Measurements from ENCODE around the gene ZNF540.
"Not testable (repeated sequence)": the region's sequence is repeated elsewhere in the genome, so short reads cannot be mapped to it uniquely, and the experiment has no call there.

ZNF540 gene

DNA sequence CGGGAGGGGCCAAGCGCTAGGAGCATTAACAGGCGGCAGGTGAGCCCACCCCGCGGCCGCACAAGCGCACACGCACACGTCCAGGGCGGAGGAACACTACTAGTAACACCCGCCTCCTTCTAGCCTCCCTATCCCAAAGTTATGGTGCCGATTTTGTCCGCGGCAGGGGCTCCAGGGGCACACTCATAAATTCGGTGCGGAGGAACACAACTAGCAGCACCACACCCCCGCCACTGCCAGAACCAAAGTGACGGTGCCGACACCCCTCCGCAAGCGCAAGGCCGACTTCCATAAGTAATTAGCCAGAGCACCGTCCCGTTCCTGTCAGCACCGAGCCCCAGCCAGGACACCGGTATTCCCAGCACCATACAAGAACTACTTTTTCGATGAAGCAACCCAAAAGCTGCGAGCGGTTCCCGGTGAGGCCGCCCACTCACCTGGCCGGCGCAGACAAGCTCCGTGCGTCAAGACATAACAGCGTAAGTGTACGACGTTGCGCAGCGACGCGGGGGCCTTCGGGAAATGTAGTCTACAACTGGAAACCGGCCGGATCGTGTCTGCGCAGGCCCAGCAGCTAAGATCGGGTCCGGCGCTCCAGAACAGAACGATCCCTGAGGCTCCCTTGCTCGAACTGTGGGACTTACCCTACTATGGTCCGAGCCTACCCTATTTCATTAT is at the start of gene ZNF540, which contains the start of gene ZNF571:
Gene ZNF540, plus strand, starts transcription at position 573 of the 678 bp plus-strand sequence. CDS start 3,572 bp downstream, outside the sequence.
Gene ZNF571, minus strand, starts transcription at position 489 of the 678 bp plus-strand sequence. CDS start 8,116 bp downstream, outside the sequence.
- DNase-seq: peak; percentile 94

DNA sequence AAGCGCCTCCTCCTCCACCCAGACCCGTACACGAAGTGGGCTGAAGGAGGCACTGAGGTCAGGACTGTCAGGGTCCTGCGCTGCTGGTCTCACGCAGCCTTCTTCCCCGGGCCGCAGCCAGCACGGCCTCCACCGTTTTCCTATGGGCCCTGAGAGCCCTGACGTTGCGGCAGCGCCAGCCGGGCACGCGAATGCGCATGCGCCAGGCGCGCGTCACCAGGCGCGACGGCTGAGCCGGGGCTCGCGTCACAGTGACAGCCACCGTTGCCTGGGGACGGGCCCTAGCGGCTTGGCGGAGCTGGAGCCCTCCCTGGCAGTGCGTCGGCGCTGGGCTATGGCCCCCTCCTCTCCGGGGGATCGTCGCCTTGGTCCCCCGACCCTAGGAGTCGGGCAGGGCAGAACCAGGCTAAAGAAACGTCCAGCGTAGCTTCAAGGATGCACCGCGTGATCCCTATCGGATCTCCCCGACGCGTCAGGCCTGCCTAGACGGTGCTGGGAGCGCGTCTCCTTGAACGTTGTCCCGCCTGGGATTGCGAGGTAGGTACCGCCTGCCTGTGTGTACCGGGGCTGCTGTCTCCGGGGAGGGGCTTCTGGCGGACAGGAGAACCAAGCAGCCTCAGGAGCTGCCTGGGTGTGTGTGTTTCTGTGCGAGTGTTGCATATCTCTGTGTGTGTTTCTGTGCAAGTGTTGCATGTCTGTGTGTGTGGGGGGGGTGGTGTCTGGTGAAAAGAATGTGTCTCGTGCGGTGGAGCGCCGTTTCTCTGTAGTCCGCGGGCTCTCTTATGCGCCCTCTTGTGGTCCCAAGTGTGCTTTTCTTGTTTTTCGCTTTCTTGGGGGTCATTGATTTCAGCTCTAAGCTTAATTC is 43.3 kb upstream of the ZNF540 start:
- no peak for DNase-seq

GRCh38 chr19:37563518-37563917 is 31.2 kb upstream of the ZNF540 start:
- no peak for DNase-seq

DNA sequence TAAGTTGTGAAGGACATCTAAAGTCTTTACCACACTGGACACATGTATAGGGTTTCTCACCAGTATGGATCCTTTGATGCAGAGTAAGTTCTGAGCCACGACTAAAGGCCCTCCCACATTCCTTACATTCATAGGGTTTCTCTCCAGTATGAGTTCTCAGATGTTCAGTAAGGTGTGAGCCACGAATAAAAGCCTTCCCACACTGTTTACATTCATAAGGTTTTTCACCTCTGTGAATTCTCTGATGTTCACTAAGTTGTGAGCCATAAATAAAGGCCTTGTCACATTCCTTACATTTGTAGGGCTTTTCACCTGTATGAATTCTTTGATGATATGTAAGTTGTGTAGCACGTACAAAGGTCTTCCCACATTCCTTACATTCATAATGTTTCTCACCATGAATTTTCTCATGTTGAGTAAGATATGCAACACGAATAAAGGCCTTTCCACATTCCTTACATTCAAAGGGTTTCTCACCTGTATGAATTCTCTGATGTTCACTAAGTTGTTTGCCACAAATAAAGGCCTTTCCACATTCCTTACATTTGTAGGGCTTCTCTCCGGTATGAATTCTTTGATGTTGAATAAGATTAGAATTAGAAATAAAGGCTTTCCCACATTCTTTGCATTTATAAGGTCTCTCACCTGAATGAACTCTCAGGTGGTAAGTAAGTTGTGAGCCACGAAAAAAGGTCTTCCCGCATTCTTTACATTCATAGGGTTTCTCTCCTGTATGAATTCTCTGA is 29.9 kb upstream of the ZNF540 start:
- no peak for DNase-seq

DNA sequence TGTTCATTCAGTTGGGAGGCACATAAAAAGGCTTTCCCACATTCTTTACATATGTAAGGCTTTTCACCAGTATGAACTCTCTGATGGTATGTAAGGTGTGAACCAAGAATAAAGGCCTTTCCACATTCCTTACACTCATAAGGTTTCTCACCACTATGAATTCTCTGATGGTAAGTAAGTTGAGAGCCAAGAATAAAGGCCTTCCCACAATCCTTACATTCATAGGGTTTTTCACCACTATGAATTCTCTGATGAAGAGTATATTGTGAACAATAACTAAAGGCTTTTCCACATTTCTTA is 29.4 kb upstream of the ZNF540 start:
- no peak for DNase-seq

DNA sequence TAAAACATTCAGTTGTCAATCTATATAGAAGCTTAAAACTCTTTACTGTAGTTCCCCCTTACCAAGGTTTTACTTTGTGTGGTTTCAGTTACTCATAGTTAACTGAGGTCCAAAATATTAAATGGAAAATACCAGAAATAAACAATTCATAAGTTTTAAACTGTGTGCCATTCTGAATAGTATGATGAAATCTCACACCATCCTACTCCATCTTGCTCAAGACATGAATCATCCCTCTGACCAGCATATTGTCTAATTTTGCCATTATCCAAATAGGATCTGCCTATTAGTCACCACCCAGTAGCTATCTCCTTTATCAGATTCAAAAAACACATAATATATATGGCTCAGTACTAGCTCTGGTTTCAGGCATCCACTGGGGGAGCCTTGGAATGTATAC is 22.5 kb upstream of the ZNF540 start:
- no peak for DNase-seq

- no peak for DNase-seq
Observed at GRCh38 chr19:37583340-37583739, 11.3 kb upstream of the ZNF540 start.

GRCh38 chr19:37593996-37594303 is 726 bp upstream of the ZNF540 start:
- no peak for DNase-seq

DNA sequence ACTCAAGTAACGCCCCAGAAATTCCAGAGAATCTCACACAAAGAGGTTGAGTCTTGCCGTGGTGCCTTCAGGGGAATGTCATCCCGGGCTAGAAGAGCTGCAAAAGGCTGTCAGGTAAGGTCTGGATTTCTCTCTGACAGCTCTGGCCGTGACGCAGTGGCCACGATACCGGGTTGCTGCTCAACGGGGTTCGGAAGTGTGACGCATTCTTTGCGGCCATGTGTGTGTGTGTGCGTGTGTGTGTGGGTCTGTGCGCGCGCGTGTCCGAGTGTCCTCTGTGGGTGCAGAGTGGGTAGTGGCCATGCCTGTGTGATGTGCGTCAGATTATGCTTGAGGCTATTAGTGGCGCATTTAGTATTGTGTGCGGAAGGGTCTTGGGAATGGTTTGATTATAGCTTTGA is 306 bp downstream of the ZNF540 start:
- peak; percentile 44 for DNase-seq

DNA sequence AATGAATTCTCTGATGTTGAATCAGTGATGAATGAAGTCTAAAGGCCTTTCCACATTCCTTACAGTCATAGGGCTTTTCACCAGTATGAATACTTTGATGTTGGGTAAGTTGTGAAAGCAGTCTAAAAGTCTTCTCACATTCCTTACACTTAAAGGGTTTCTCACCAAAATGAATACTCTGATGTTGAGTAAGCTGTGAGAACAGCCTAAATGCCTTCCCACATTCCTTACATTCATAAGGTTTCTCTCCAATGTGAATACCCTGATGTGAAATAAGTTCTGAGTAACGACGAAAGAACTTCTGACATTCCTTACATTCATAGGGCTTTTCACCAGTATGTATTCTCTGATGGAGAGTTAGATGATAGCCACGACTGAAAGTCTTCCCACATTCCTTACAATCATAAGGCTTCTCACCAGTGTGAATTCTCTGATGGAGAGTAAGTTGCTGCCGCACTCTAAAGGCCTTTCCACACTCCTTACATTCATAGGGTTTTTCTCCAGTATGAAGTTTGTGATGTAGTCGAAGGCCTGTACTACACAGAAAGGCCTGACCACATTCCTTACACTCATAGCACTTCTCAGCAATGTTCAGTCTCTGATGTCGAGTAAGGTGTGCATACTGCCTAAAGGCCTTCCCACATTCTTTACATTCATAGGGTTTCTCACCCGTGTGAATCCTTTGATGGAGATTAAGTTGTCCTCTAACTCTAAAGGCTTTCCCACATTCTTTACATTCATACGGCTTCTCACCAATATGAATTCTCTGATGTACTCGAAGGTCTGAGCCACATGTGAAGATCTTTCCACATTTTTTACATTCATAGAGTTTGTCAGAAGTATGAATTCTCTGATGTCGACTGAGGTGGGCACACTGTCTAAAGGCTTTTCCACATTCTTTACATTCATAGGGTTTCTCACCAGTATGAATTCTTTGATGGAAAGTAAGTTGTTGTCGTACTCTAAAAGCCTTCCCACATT is 40.7 kb downstream of the ZNF540 start:
- no peak for DNase-seq

DNA sequence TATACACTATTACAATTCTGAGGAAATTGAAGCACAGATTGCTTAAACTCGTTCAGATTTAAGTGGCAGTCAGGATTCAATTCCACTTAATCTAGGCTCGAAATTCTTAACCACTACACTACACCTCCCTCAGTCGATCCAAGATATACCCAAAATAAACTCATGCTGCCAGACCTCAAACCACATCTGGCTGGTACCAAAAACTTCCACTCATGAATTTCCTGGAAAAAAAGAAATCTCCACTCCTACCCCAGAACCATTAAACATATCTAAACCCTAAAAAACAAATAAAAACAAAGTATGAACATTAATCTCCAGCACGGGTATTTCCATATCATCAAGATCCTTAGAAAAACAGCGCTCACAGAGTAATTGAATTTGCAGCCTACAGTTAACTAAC is 59.4 kb downstream of the ZNF540 start:
- no peak for DNase-seq

DNA sequence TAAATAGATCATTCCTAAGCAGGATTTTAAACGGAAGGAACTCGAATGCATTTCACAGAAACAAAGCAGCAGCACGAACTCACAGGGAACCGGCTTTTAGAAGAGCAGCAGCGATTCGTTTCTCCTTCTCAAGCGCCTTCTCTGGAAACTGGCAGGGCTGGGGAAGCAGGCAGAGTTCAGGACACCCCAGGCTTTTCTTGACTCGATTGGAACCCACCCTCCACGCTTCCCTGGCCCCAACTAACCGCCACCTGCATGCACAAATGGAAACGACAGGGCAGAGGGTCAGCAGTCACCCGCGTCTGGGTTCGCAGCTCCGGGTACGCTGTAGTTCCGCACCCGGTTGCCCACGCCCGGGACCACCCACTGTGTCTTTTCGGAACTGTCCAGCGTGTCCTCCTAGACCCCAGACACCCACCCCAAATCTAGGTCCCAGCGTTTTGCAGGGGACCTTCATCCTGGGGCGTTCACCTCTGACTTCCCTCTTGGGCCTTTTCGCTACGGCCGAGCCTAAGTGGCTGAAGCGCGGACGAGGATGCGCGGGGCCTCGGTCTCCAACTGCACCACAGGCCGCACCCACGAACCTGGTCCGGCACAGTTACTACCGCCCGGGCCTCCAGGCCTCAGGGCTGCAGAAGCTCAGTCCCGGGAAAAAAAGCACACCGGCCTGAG is 60.1 kb downstream of the ZNF540 start:
- peak; percentile 68 for DNase-seq

GRCh38 chr19:37655301-37655688 is 60.6 kb downstream of the ZNF540 start, which contains the start of gene ZFP30:
TSS of gene ZFP30 (minus strand) at chr19:37655465. CDS start at chr19:37647822, 7,643 bp downstream.
- peak; percentile 82 for DNase-seq

DNA sequence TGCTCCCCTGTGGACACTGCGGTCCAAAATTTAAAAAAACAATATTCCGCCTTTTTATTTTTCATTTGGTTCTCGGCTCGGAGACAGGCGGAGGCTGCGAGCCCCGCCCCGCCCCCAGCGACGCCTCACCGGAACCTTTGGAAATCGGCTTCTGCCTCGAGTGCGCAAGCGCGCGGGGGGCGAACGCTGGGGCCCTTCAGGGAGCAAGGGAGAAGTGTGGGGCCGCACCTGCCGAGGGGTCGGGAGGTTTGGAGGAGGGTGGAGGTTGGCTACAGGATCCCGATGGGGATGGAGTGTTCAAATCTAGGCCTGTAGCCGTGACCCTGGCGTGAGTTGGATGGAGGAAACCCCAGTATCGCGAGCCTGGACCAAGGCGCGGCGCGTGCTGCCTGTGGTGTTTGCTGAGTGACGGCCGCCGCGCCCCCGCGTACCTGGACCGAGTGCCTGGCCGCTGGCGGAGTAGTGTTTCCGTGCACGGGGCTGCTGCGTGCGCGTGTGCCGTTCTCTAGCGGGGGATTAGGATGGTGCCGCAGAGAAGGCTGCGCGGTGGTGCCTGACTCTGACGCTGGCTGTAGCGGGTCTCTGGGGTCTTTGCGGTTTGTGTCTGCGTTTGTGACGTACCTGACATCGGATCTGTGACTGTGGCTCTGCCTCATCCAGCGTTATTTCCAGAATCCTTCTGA is 61.2 kb downstream of the ZNF540 start:
- DNase-seq: peak; percentile 82

DNA sequence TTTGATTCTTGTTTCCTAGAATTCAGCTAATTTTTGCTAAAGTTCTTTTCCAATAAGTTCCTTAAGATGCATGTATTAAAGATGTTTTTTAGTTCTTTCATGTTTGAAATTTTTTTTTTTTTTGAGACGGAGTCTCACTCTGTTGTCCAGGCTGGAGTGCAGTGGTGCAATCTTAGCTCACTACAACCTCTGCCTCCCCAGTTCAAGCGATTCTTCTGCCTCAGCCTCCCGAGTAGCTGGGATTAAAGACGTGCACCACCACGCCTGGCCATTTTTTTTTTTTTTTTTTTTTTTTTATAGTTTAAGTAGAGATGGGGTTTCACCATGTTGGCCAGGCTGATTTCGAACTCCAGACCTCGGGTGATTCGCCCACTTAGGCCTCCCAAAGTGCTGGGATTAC is 62.5 kb downstream of the ZNF540 start:
- DNase-seq: not testable (repeated sequence)

Measured in SHP77 treated with DMSO at 0.1 percent for 48 hours (cell line).